Fibroblast of skin of back (primary cell): ENCODE measurements around the gene TM2D3. TPM values are rescaled to one million over a fixed set of nuclear protein-coding genes. Genes with fewer than 3 reads are reported as not detected.

ENCODE experiments used
- DNase-seq: peaks from one replicate; pipeline ENCODE4 v3.0.0-alpha.2; 2013
- polyA plus RNA-seq, 2 experiments: library from polyadenylated mRNA; unstranded; fragments of 120-200 nt; gene quantifications; one replicate each; pipeline ENCODE4 v1.2.1, GENCODE V29; 2013; ENCODE audit not compliant: insufficient read length in 2 of 2

TM2D3 gene, protein sequence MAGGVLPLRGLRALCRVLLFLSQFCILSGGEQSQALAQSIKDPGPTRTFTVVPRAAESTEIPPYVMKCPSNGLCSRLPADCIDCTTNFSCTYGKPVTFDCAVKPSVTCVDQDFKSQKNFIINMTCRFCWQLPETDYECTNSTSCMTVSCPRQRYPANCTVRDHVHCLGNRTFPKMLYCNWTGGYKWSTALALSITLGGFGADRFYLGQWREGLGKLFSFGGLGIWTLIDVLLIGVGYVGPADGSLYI
- 28.3 TPM for polyA plus RNA-seq (2013, experiment 1 of 2; ENCODE audit: insufficient read length)
- 29.1 TPM for polyA plus RNA-seq (2013, experiment 2 of 2; ENCODE audit: insufficient read length)

DNA sequence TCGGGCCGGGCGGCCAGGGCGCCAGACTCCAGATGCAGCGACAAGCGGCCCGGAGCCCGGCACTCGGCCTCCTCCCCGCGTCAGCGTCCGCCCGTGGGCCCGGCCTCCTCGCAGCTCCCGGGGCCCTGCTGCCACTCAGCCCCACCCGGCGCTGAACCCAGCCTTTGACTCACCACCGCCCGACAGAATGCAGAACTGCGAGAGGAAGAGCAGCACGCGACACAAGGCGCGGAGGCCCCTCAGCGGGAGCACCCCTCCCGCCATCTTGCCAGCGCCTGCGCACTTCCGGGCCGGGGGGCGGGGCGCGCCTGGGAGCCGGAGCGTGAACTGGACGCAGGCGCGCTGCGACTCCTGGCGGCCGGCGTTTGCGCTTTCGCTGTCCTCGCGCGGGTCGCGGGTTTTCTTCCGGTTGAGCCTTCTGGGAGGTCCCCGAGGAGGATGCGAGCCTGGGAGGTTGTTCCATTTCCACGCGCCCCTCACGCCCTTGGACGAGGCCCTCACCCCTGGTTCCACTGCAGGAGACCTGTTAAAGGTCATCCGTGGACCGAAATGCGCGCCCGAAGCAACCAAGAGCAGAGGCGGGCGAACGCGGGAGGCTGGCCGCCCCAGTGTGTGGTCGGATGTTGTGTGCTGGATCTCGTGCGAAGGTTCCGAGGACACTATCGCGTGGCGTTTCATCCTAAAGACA lies at the start of gene TM2D3:
TM2D3 (minus strand) TSS at position 284 of the 688 bp plus-strand sequence; CDS start at position 264, 20 bp downstream.
- DNase-seq = peak; percentile 94

GRCh38 chr15:101698314-101698713 lies 46.1 kb upstream of the TM2D3 start:
- DNase-seq = no peak

- DNase-seq = no peak
These were observed 45.3 kb upstream of the TM2D3 start for GRCh38 chr15:101697488-101697887.

- DNase-seq = no peak
These were observed 44.6 kb upstream of the TM2D3 start for GRCh38 chr15:101696829-101697228.

GRCh38 chr15:101694261-101694660 lies 42.1 kb upstream of the TM2D3 start:
- DNase-seq = no peak

GRCh38 chr15:101692801-101693598 lies 40.8 kb upstream of the TM2D3 start:
- peak; percentile 32 for DNase-seq

DNA sequence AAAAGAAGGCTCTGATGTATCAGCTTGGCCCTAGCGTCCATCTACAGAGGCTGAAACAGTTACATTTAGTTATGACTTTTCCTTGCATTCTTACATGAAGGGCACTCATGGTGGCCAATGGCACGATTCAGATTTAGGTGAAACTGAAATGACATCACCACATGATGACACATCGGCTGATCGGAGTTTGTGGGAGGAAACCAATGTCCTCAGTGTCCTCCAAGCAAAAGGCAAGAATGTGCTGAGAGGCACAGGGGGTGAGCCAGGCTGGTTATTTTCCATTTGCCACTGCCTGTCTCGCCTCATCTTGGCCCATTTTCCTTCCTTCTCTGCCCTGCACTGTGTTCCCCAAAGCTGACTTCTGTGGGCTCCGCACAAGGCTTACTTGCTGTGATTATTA lies 37.7 kb upstream of the TM2D3 start:
- DNase-seq = peak; percentile 75

GRCh38 chr15:101686718-101687117 lies 34.5 kb upstream of the TM2D3 start:
- DNase-seq = peak; percentile 61

GRCh38 chr15:101684877-101685276 lies 32.7 kb upstream of the TM2D3 start:
- DNase-seq = no peak

DNA sequence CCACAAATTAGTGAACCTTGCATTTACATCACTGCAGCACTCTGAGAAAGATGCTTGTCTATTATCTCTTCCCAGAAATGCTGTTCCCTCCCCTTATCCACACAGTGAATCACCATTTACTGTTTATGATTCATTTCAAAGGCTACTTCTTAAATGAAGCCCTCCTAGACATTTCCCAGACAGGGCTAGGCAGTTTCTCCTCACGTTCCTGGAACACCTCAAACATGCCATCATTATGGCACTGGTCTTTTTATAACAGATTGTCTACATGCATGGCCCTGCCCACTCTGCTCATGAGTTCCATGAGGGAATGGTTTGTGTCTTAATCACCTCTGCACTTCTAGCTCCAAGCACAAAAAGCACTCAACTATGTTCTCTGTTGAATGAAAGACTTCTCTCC lies 32.2 kb upstream of the TM2D3 start:
- DNase-seq = peak; percentile 98

- no peak for DNase-seq
These were observed 27.6 kb upstream of the TM2D3 start for GRCh38 chr15:101679806-101680205.

- DNase-seq = no peak
These were observed 24.7 kb upstream of the TM2D3 start for GRCh38 chr15:101676921-101677329.

- DNase-seq = peak; percentile 96
These were observed 23.8 kb upstream of the TM2D3 start for GRCh38 chr15:101675796-101676582.

- peak; percentile 98 for DNase-seq
These were observed 22.8 kb upstream of the TM2D3 start for GRCh38 chr15:101675015-101675414.

GRCh38 chr15:101672298-101672697 lies 20.1 kb upstream of the TM2D3 start:
- no peak for DNase-seq

GRCh38 chr15:101669744-101670143 lies 17.6 kb upstream of the TM2D3 start:
- no peak for DNase-seq

GRCh38 chr15:101667881-101668280 lies 15.7 kb upstream of the TM2D3 start:
- DNase-seq = no peak

- peak; percentile 30 for DNase-seq
These were observed 12.2 kb upstream of the TM2D3 start for GRCh38 chr15:101664303-101664913.

DNA sequence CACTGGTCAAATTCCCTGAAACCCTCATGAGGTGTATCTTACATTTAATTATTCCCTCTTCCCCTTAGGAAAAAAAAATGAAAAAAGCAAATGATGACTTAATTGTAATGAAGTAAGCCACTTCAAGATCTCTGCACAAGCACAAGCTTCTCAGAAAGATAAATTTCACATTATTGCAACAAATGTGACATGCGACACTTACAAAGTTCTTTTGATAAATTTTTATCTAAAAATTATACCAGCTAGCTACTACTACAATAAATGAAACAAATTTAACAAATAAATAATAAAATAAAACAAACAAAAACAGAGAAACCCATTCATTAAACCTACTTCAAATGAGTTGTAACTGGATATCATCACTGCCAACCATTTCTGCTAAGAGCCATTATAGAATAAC lies 10.0 kb upstream of the TM2D3 start:
- no peak for DNase-seq

DNA sequence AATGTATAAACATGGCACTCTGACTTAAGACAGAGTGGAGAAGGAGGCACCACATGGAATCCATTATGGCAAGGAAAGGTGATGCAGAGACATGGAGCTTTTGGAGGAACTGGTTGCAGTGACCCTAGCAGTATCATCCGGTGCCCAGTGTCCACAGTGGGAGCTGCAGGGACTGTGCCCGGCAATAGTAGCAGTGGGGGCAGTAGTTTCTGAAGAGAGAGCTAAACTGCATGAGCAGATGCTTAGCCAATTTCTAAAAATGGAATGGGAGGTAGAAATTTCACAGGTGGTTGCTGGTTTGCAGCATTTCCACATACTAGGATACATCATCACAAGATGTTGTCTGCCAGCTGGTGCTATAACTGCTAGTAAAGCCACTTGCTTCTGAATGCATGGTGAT lies 7.8 kb upstream of the TM2D3 start:
- no peak for DNase-seq

GRCh38 chr15:101657968-101658784 lies 6.0 kb upstream of the TM2D3 start:
- DNase-seq = no peak
